ENCODE data around the gene ANKS1B. TPM values are rescaled to one million over a fixed set of nuclear protein-coding genes. Genes with fewer than 3 reads are reported as not detected.
A peak's percentile ranks its signal among the peaks of the same experiment; 100 is the strongest.

ANKS1B gene
- total RNA-seq, 4 donors from 2014 or later, result 4.9 to 15.4 (median 9.4) TPM

DNA sequence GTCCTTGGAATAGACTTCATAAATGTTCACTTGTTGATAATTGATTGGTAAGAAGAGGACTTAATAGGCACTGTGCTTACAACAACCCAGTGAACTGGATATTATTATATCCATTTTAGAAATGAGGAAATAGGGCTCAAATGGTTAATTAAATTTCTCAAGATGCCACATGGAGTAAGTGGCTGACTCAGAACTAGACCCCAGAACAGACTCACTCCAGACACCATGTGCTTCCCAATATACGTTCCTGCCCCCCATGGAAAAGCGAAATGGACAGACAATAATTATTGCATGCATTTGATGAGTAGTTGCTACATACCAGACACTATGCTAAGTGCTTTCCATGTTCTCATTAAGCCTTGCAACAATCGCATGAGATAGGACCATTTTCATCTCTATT lies 895 bp upstream of the ANKS1B start:
- TF ChIP-seq, protein P1, sequence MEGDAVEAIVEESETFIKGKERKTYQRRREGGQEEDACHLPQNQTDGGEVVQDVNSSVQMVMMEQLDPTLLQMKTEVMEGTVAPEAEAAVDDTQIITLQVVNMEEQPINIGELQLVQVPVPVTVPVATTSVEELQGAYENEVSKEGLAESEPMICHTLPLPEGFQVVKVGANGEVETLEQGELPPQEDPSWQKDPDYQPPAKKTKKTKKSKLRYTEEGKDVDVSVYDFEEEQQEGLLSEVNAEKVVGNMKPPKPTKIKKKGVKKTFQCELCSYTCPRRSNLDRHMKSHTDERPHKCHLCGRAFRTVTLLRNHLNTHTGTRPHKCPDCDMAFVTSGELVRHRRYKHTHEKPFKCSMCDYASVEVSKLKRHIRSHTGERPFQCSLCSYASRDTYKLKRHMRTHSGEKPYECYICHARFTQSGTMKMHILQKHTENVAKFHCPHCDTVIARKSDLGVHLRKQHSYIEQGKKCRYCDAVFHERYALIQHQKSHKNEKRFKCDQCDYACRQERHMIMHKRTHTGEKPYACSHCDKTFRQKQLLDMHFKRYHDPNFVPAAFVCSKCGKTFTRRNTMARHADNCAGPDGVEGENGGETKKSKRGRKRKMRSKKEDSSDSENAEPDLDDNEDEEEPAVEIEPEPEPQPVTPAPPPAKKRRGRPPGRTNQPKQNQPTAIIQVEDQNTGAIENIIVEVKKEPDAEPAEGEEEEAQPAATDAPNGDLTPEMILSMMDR (IDR thresholded peaks at IDR 0.05), result no peak
- no peak for TF ChIP-seq EP300 (IDR thresholded peaks at IDR 0.05)
- no peak for TF ChIP-seq POLR2A (IDR thresholded peaks at IDR 0.05)
- no peak for TF ChIP-seq POLR2AphosphoS5 (IDR thresholded peaks at IDR 0.05)
- Histone ChIP-seq H3K4me3 (peak overlapping the region; percentile 71), H3K27me3 (no peaks in the 10 kb centered on the region), H3K36me3 (no peaks in the 10 kb centered on the region), H3K27ac (no peak overlapping the region), H3K9me3 (no peaks in the 10 kb centered on the region), H3K4me1 (peaks cover 13% of the 10 kb centered on the region)
- no peak for DNase-seq (ENCODE audit: low spot score in 2 of 2)
- WGBS, result 46% methylated on average over 3 of the region's 3 CpGs

DNA sequence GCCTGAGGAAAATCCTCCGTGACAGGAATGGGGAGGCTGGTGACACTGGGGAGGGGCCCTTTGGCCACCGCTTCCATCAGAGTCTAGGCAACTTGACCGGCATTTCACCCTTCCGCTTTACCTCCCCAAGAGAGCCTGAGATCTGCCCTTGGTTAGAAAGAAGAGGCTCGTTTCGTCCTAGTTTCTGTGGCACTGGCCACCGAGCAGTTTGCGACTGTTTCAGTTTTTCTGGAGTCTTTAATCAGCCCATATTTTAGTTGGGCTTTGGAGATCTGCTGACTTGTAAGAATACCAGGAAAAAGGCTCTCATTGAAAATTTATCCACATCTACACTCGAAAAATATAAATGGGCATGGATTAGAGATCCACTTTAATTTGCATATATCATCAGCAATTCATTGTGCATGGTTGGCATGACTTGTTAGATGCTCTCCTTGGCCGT lies 414 bp upstream of the ANKS1B start:
- TF ChIP-seq POLR2A (IDR thresholded peaks at IDR 0.05), result no peak
- TF ChIP-seq EP300 (IDR thresholded peaks at IDR 0.05), result no peak
- no peak for TF ChIP-seq POLR2AphosphoS5 (IDR thresholded peaks at IDR 0.05)
- TF ChIP-seq, protein P1 (IDR thresholded peaks at IDR 0.05), result no peak
- Histone ChIP-seq H3K36me3 (no peaks in the 10 kb centered on the region), H3K4me3 (peak overlapping the region; percentile 71), H3K27ac (peak overlapping the region; percentile 62), H3K27me3 (no peaks in the 10 kb centered on the region), H3K9me3 (no peaks in the 10 kb centered on the region), H3K4me1 (peaks cover 13% of the 10 kb centered on the region)
- 1% methylated on average over 8 of the region's 10 CpGs for whole genome bisulfite sequencing
- no peak for DNase-seq (ENCODE audit: low spot score in 2 of 2)

DNA sequence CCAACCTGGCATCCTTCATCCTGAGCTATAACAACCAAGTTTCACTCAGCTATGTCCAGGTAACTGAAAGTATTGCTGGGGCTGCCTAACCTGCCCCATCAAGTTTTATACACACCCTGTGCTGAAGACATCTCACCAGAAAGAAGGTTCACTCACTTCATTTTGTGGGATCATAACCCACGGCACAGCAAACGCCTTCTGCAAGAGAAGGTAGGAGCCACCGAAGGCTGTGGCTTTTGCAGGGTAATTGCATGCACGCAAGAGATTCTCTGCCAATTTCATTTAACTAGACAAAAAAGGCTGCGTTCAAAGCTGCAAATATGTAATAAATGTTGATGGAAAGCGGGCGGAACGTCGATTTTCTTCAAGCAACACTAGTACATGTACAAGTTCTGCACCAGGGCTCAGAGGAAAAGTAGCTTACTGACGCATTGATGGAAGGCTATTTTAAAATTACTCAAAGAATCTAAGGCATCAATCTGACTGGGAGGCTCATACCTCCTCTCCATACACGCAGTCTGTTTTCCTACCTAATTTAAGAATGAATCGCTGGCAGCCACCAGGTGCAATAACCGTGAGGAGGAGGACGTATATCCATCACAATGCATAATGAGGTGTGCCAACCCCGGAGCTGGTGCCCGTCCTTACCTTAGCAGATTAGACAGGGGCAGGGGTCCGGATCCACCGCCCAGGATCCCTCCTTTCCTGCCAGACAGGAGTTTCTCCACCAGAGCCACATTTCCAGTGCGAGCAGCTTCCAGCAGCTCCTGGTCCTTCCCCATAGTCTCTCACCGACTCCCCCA lies 1.1 kb downstream of the ANKS1B start:
- 19% methylated on average over 19 of the region's 20 CpGs for WGBS
- H3K9me3 ChIP-seq, result no peaks in the 10 kb centered on the region
- peak overlapping the region; percentile 38 for H3K27ac ChIP-seq
- H3K27me3 ChIP-seq, result no peaks in the 10 kb centered on the region
- TF ChIP-seq POLR2AphosphoS5 (IDR thresholded peaks at IDR 0.05), result no peak
- TF ChIP-seq POLR2A (IDR thresholded peaks at IDR 0.05), result no peak
- TF ChIP-seq EP300 (IDR thresholded peaks at IDR 0.05), result no peak
- TF ChIP-seq, protein P1 (IDR thresholded peaks at IDR 0.05), result no peak
- peaks cover 13% of the 10 kb centered on the region for H3K4me1 ChIP-seq
- H3K4me3 ChIP-seq, result peak overlapping the region; percentile 71
- no peak for DNase-seq (ENCODE audit: low spot score in 2 of 2)
- no peaks in the 10 kb centered on the region for H3K36me3 ChIP-seq

DNA sequence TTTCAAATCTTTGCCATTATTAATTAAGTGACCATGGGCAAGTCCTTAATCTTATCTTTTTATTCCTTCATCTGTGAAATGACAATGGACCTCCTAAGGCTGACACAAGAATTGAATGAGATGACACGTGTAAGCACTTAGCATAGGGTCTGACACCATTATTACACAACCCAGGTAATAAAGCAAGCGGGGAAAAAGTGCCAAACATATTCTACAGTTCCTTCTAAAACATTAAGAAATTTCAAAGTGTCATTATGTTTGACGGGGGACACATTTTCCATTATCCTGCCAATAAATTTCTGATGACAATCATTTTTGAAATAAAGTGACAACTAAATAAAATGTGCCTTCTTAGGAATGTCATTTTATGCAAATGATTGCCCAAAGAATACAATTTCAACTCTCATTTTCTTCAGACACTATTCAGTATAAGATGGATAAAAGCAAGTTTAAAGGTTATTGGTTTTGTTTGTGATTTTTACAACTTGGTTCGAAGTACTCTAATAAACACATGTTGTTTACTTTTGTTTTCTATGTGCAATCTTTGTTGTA lies 3.0 kb downstream of the ANKS1B start:
- H3K27ac ChIP-seq, result no peak overlapping the region
- H3K36me3 ChIP-seq, result no peaks in the 10 kb centered on the region
- H3K9me3 ChIP-seq, result no peaks in the 10 kb centered on the region
- TF ChIP-seq POLR2A (IDR thresholded peaks at IDR 0.05) (no peak), EP300 (IDR thresholded peaks at IDR 0.05) (no peak), POLR2AphosphoS5 (IDR thresholded peaks at IDR 0.05) (no peak)
- TF ChIP-seq, protein P1 (IDR thresholded peaks at IDR 0.05), result no peak
- no peak overlapping the region for H3K4me3 ChIP-seq
- DNase-seq (ENCODE audit: low spot score in 2 of 2), result no peak
- 70% methylated on average over 4 of the region's 4 CpGs for WGBS
- H3K27me3 ChIP-seq, result no peaks in the 10 kb centered on the region
- H3K4me1 ChIP-seq, result peaks cover 17% of the 10 kb centered on the region

DNA sequence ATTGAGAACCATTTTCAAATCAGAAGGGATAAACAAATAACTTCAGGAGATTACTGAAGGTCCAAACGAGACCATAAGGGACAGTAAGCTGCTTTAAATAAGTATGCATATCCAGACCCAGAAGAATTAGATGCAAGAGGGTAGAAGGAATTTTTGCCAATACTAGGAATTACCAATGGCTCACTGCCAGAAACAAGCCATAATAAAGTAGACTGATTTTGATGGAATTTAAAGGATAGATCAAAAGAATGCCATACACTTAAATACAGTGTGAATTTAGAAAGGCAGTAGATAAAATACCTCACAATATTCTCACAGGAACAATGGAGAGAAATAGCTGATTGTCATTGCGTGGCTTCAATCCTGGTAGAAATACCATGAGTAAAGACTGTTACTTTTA lies 5.3 kb downstream of the ANKS1B start:
- Histone ChIP-seq H3K9me3 (no peaks in the 10 kb centered on the region), H3K36me3 (no peaks in the 10 kb centered on the region), H3K27me3 (no peaks in the 10 kb centered on the region), H3K27ac (no peak overlapping the region), H3K4me3 (no peak overlapping the region), H3K4me1 (peaks cover 10% of the 10 kb centered on the region)
- TF ChIP-seq POLR2AphosphoS5 (IDR thresholded peaks at IDR 0.05) (no peak), EP300 (IDR thresholded peaks at IDR 0.05) (no peak)
- TF ChIP-seq, protein P1 (IDR thresholded peaks at IDR 0.05), result no peak
- WGBS, result 77% methylated on average over 2 of the region's 2 CpGs
- DNase-seq (ENCODE audit: low spot score in 2 of 2), result no peak

Measured in suprapubic skin (tissue), 4 donors.